Keratinocyte (primary cell): ENCODE data around the gene GIMD1. TPM values are rescaled to one million over a fixed set of nuclear protein-coding genes. Genes with fewer than 3 reads are reported as not detected.

ENCODE experiments used
- DNase-seq: peaks from one replicate; pipeline ENCODE4 v3.0.0-alpha.2; 2011; ENCODE audit warnings: low read depth, missing footprints, low spot score
- FAIRE-seq: peaks from 2 replicates; lab custom pipeline; 2011; peaks lifted over from hg19 to GRCh38; lab: Jason Lieb, UNC
- H2AFZ ChIP-seq: 2 replicates; pipeline ENCODE4 v1.6.0; 2012; ENCODE audit warnings: low read length, control low read depth, inconsistent platforms; ENCODE audit not compliant: control insufficient read depth
- H3K27ac ChIP-seq: 2 replicates; pipeline ENCODE4 v1.5.1; 2011; ENCODE audit warnings: low read length; ENCODE audit not compliant: control insufficient read depth, insufficient read depth
- H3K27me3 ChIP-seq: 3 replicates; pipeline ENCODE4 v1.6.0; 2011; ENCODE audit warnings: low read length; ENCODE audit not compliant: control insufficient read depth, insufficient read depth; ENCODE audit errors: extremely low read depth
- H3K36me3 ChIP-seq, 2 experiments: 2 replicates in 1 of 2; 3 replicates in 1 of 2; pipeline ENCODE4 v1.5.1; 2011; ENCODE audit warnings: low read length in 2 of 2, mild to moderate bottlenecking in 1 of 2; ENCODE audit not compliant: control insufficient read depth in 2 of 2, insufficient read depth in 2 of 2; ENCODE audit errors: extremely low read depth in 1 of 2
- H3K4me1 ChIP-seq: 3 replicates; pipeline ENCODE4 v1.5.1; 2011; ENCODE audit warnings: low read length; ENCODE audit not compliant: control insufficient read depth, insufficient read depth; ENCODE audit errors: extremely low read depth
- H3K4me2 ChIP-seq: 3 replicates; pipeline ENCODE4 v1.6.0; 2011; ENCODE audit warnings: low read depth, low read length; ENCODE audit not compliant: control insufficient read depth, insufficient read depth; ENCODE audit errors: extremely low read depth
- H3K4me3 ChIP-seq, 3 experiments: fragments of 200-600 bp in 1 of 3; sonication (generic) in 1 of 3; 2 replicates in 2 of 3; 3 replicates in 1 of 3; pipeline ENCODE4 v1.5.1; 2011 to 2016; ENCODE audit warnings: low read length in 3 of 3, mild to moderate bottlenecking in 3 of 3, control low read depth in 2 of 3, inconsistent platforms in 1 of 3, low read depth in 1 of 3, mixed read lengths in 1 of 3, mixed run types in 1 of 3, moderate library complexity in 1 of 3; ENCODE audit not compliant: control insufficient read depth in 2 of 3, insufficient read depth in 2 of 3; ENCODE audit errors: extremely low read depth in 1 of 3
- H3K79me2 ChIP-seq: 2 replicates; pipeline ENCODE4 v1.6.0; 2012; ENCODE audit warnings: low read length; ENCODE audit not compliant: control insufficient read depth, insufficient read depth
- H3K9ac ChIP-seq: 3 replicates; pipeline ENCODE4 v1.6.0; 2011; ENCODE audit warnings: low read length; ENCODE audit not compliant: control insufficient read depth, insufficient read depth; ENCODE audit errors: extremely low read depth
- H3K9me1 ChIP-seq: 3 replicates; pipeline ENCODE4 v1.6.0; 2011; ENCODE audit warnings: low read length; ENCODE audit not compliant: control insufficient read depth, insufficient read depth; ENCODE audit errors: extremely low read depth
- H3K9me3 ChIP-seq: 2 replicates; pipeline ENCODE4 v1.5.1; 2012; ENCODE audit warnings: low read depth, low read length; ENCODE audit not compliant: control insufficient read depth
- H4K20me1 ChIP-seq: 3 replicates; pipeline ENCODE4 v1.6.0; 2011; ENCODE audit warnings: low read length; ENCODE audit not compliant: control insufficient read depth, insufficient read depth; ENCODE audit errors: extremely low read depth
- EZH2 ChIP-seq: IDR thresholded peaks from one replicate; pipeline ENCODE4 v1.6.1; 2012; ENCODE audit warnings: inconsistent platforms, mild to moderate bottlenecking, low read length, moderate library complexity
- dilution Hi-C: fragments of 300-500 bp; cut with MboI; formaldehyde crosslinking; loops from one replicate; pipeline ENCODE4 v1.7.0; 2020; ENCODE audit warnings: low sequenced_read_pairs; ENCODE audit not compliant: extremely low pct_ligation_motif_present
- polyA plus RNA-seq, 5 experiments: library from polyadenylated mRNA; depleted of rRNA in 3 of 5; stranded (reverse) in 3 of 5; stranded (forward) in 1 of 5; unstranded in 1 of 5; fragments of >200 nt; gene quantifications; 1 replicate in 1 of 5; 2 replicates in 3 of 5; 3 replicates in 1 of 5; pipeline versions ENCODE4 v1.2.1 to v1.2.3, GENCODE V29; 2011 to 2012; ENCODE audit warnings: missing spikeins in 2 of 5, low read depth in 1 of 5, low replicate concordance in 1 of 5
- TF ChIP-seq, protein P1 (sequence below), 3 experiments: IDR thresholded peaks in 1 of 3; conservative IDR thresholded peaks in 1 of 3; optimal IDR thresholded peaks in 1 of 3; 2 replicates in 2 of 3; 3 replicates in 1 of 3; pipeline versions ENCODE3 to v1.5.1; 2011; ENCODE audit warnings: low read length in 3 of 3, mild to moderate bottlenecking in 3 of 3, moderate library complexity in 2 of 3, control low read depth in 1 of 3, inconsistent platforms in 1 of 3; ENCODE audit not compliant: insufficient read depth in 2 of 3; ENCODE audit errors: extremely low read depth in 1 of 3

The GIMD1 gene
- polyA plus RNA-seq, 1 donor (not counting 4 experiments of a cell fraction or from before 2014, with no cell fraction given), result not detected

DNA sequence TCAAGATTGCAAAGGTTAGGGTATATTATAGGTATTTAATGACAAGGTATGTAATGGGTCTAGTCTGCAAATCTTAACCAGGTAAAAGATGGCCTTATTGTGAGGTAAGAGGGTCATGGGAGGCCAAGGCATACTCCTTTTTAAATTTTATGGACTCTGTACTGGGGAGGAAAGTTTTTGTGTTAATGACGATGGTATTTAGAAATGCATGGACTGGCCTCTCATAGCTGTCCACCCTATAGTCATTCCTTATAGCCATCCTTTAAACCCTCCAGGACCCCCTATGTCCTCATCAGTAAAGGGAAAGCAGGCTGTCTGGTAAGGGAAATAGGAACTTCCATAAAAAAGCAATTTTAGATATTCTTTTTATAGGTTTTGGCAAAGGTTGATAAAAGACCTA, 50.8 kb downstream of the GIMD1 start:
- Histone ChIP-seq H3K9me1 (no peaks in the 10 kb centered on the region), H2AFZ (no peak overlapping the region), H3K9me3 (no peaks in the 10 kb centered on the region), H3K9ac (no peak overlapping the region), H3K27ac (peak overlapping the region; percentile 93), H3K36me3 (no peaks in the 10 kb centered on the region), H3K4me3 (peak overlapping the region; percentile 75 to 95 (median 80)), H3K4me2 (peak overlapping the region; percentile 97), H3K27me3 (no peaks in the 10 kb centered on the region), H3K4me1 (peaks cover 15% of the 10 kb centered on the region), H4K20me1 (no peaks in the 10 kb centered on the region), H3K79me2 (peaks cover 73% of the 10 kb centered on the region)
- dilution Hi-C loops, result no loop called here
- DNase-seq (no peak), FAIRE-seq (no peak)
- TF ChIP-seq, protein P1, sequence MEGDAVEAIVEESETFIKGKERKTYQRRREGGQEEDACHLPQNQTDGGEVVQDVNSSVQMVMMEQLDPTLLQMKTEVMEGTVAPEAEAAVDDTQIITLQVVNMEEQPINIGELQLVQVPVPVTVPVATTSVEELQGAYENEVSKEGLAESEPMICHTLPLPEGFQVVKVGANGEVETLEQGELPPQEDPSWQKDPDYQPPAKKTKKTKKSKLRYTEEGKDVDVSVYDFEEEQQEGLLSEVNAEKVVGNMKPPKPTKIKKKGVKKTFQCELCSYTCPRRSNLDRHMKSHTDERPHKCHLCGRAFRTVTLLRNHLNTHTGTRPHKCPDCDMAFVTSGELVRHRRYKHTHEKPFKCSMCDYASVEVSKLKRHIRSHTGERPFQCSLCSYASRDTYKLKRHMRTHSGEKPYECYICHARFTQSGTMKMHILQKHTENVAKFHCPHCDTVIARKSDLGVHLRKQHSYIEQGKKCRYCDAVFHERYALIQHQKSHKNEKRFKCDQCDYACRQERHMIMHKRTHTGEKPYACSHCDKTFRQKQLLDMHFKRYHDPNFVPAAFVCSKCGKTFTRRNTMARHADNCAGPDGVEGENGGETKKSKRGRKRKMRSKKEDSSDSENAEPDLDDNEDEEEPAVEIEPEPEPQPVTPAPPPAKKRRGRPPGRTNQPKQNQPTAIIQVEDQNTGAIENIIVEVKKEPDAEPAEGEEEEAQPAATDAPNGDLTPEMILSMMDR (optimal IDR thresholded peaks at IDR 0.05 in 1 of 3, IDR thresholded peaks at IDR 0.05 in 1 of 3, conservative IDR thresholded peaks at IDR 0.05 in 1 of 3; ENCODE audit: extremely low read depth in 1 of 3, insufficient read depth in 2 of 3, low read length in 3 of 3), result no peak

DNA sequence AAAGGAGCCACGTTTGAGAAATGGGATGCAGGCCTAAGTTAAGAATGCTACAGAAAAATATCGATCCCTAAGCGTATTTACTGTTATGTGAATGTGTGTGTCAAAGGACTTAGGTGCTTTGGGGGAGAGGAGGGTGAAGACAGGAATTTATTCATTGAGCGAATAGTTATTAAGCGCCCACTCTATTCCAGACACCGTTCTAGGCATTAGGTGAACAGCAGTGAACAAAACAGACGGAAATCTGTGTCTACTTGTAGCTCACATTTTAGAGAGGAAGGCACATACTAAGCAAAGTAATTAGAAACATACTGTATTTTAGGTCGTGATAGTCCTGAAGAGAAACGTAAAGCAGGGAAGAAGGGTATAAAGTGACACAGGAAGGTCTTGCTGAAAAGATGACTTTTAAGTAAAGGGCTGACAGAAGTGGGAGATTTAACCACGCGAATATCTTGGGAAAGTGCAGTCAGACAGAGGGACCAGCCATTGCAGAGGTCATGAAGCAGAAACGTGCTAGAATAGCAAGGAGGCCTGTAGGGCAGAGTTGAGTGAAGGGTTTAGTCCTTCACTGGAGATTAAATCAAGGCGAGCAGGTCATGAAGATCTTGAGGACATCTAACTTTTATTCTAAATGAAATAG, 51.7 kb downstream of the GIMD1 start:
- TF ChIP-seq, protein P1 (optimal IDR thresholded peaks at IDR 0.05 in 1 of 3, IDR thresholded peaks at IDR 0.05 in 1 of 3, conservative IDR thresholded peaks at IDR 0.05 in 1 of 3; ENCODE audit: extremely low read depth in 1 of 3, insufficient read depth in 2 of 3, low read length in 3 of 3), result no peak
- TF ChIP-seq EZH2, result no peak
- H4K20me1 ChIP-seq, result no peaks in the 10 kb centered on the region
- DNase-seq, result no peak
- H3K4me2 ChIP-seq, result peak overlapping the region; percentile 97
- peak; percentile 9 for FAIRE-seq
- peaks cover 65% of the 10 kb centered on the region for H3K79me2 ChIP-seq
- H3K9ac ChIP-seq, result peak overlapping the region; percentile 96
- dilution Hi-C loops, result no loop called here
- H2AFZ ChIP-seq, result peak overlapping the region; percentile 77
- no peaks in the 10 kb centered on the region for H3K36me3 ChIP-seq
- peak overlapping the region; percentile 93 for H3K27ac ChIP-seq
- H3K4me3 ChIP-seq, result peak overlapping the region; percentile 75 to 95 (median 80)
- H3K9me1 ChIP-seq, result no peaks in the 10 kb centered on the region
- no peaks in the 10 kb centered on the region for H3K27me3 ChIP-seq
- H3K4me1 ChIP-seq, result peaks cover 15% of the 10 kb centered on the region
- no peaks in the 10 kb centered on the region for H3K9me3 ChIP-seq
